Mesenchymal stem cell (in vitro differentiated cells and primary cell): Measurements from ENCODE around the gene VAMP8.
A peak's percentile ranks its signal among the peaks of the same experiment; 100 is the strongest.

Source experiments
- DNase-seq: peaks from one replicate; pipeline ENCODE4 v3.0.0-alpha.2; 2013
- H2AFZ ChIP-seq: one replicate; pipeline ENCODE4 v1.6.1; 2013; ENCODE audit warnings: low read depth, mild to moderate bottlenecking, control low read depth, inconsistent platforms, low read length, moderate library complexity
- H2AK5ac ChIP-seq: 2 replicates; pipeline ENCODE4 v1.6.1; 2013; ENCODE audit warnings: low read length, moderate library complexity, mild to moderate bottlenecking, inconsistent platforms; ENCODE audit not compliant: severe bottlenecking
- H2BK120ac ChIP-seq: one replicate; pipeline ENCODE4 v1.6.1; 2013; ENCODE audit warnings: low read depth, mild to moderate bottlenecking, inconsistent platforms, low read length, moderate library complexity
- H2BK12ac ChIP-seq, 2 experiments: one replicate each; pipeline ENCODE4 v1.6.1; 2013; ENCODE audit warnings: inconsistent platforms in 2 of 2, low read length in 2 of 2, mild to moderate bottlenecking in 2 of 2, moderate library complexity in 2 of 2, control low read depth in 1 of 2
- H2BK15ac ChIP-seq: one replicate; pipeline ENCODE4 v1.6.1; 2013; ENCODE audit warnings: mild to moderate bottlenecking, low read depth, inconsistent platforms; ENCODE audit not compliant: poor library complexity, severe bottlenecking
- H2BK5ac ChIP-seq: 2 replicates; pipeline ENCODE4 v1.6.1; 2013; ENCODE audit warnings: low read depth, mild to moderate bottlenecking, low read length, control low read depth, inconsistent platforms; ENCODE audit not compliant: poor library complexity, severe bottlenecking
- H3K14ac ChIP-seq, 2 experiments: one replicate each; pipeline ENCODE4 v1.6.1; 2013; ENCODE audit warnings: inconsistent platforms in 2 of 2, low read length in 2 of 2, control low read depth in 1 of 2, mild to moderate bottlenecking in 1 of 2, moderate library complexity in 1 of 2
- H3K18ac ChIP-seq, 2 experiments: one replicate each; pipeline ENCODE4 v1.6.1; 2013; ENCODE audit warnings: inconsistent platforms in 2 of 2, low read length in 2 of 2, control low read depth in 1 of 2, low read depth in 1 of 2, mild to moderate bottlenecking in 1 of 2
- H3K23ac ChIP-seq, 2 experiments: one replicate each; pipeline ENCODE4 v1.6.1; 2013; ENCODE audit warnings: inconsistent platforms in 2 of 2, low read length in 2 of 2, mild to moderate bottlenecking in 2 of 2, moderate library complexity in 2 of 2, control low read depth in 1 of 2
- H3K27ac ChIP-seq: 2 replicates; pipeline ENCODE4 v1.5.1; 2013; ENCODE audit warnings: mild to moderate bottlenecking, moderate library complexity, low read length, control low read depth, inconsistent platforms; ENCODE audit not compliant: poor library complexity, severe bottlenecking
- H3K27me3 ChIP-seq, 2 experiments: 2 replicates each; pipeline versions ENCODE4 v1.6.1 to v1.7.0; 2013; ENCODE audit warnings: low read length in 2 of 2, mild to moderate bottlenecking in 2 of 2, moderate library complexity in 2 of 2, control low read depth in 1 of 2, inconsistent platforms in 1 of 2; ENCODE audit not compliant: control insufficient read depth in 1 of 2, insufficient read depth in 1 of 2
- H3K36me3 ChIP-seq, 2 experiments: 2 replicates each; pipeline versions ENCODE4 v1.6.1 to v1.7.0; 2013; ENCODE audit warnings: low read length in 2 of 2, control low read depth in 1 of 2, inconsistent platforms in 1 of 2, low read depth in 1 of 2, mild to moderate bottlenecking in 1 of 2; ENCODE audit not compliant: insufficient read depth in 2 of 2, control insufficient read depth in 1 of 2
- H3K4ac ChIP-seq, 2 experiments: one replicate each; pipeline ENCODE4 v1.6.1; 2013; ENCODE audit warnings: inconsistent platforms in 2 of 2, low read length in 2 of 2, mild to moderate bottlenecking in 2 of 2, moderate library complexity in 2 of 2, control low read depth in 1 of 2, low read depth in 1 of 2
- H3K4me1 ChIP-seq: 2 replicates; pipeline ENCODE4 v1.6.1; 2013; ENCODE audit warnings: low read depth, low read length, control low read depth; ENCODE audit not compliant: control insufficient read depth, insufficient read depth
- H3K4me2 ChIP-seq: 2 replicates; pipeline ENCODE4 v1.6.1; 2013; ENCODE audit warnings: low read length, mild to moderate bottlenecking, inconsistent platforms; ENCODE audit not compliant: poor library complexity, severe bottlenecking
- H3K4me3 ChIP-seq, 2 experiments: 2 replicates each; pipeline versions ENCODE4 v1.5.1 to v1.7.0; 2013; ENCODE audit warnings: low read length in 2 of 2, mild to moderate bottlenecking in 2 of 2, control low read depth in 1 of 2, low read depth in 1 of 2; ENCODE audit not compliant: insufficient read depth in 1 of 2
- H3K79me1 ChIP-seq: replicated peaks from 2 replicates; pipeline ENCODE4 v1.6.1; 2013; ENCODE audit warnings: mild to moderate bottlenecking, control low read depth, low read length, inconsistent platforms; ENCODE audit not compliant: poor library complexity, severe bottlenecking
- H3K9ac ChIP-seq: 2 replicates; pipeline ENCODE4 v1.7.0; 2013; ENCODE audit warnings: mild to moderate bottlenecking, low read length, moderate library complexity
- H3K9me3 ChIP-seq: 2 replicates; pipeline ENCODE4 v1.7.0; 2013; ENCODE audit warnings: mild to moderate bottlenecking, low read length; ENCODE audit not compliant: control insufficient read depth
- H4K8ac ChIP-seq: one replicate; pipeline ENCODE4 v1.6.1; 2013; ENCODE audit warnings: inconsistent platforms, mild to moderate bottlenecking, low read length, moderate library complexity
- H4K91ac ChIP-seq: one replicate; pipeline ENCODE4 v1.6.1; 2013; ENCODE audit warnings: mild to moderate bottlenecking, low read length, inconsistent platforms
- WGBS: methylation state at CpG from one replicate; pipeline ENCODE4 v1.1.7; 2013; ENCODE audit warnings: mixed read lengths; 5-methylcytosine and 5-hydroxymethylcytosine counted together

VAMP8 gene

GRCh38 chr2:85561280-85562212 is 15.8 kb upstream of the VAMP8 start, which contains the start of gene GGCX:
GGCX (minus strand) TSS chr2:85561493; CDS start chr2:85561428, 65 bp downstream.
- Histone ChIP-seq H2BK12ac (no peak within 1 kb of the TSS), H2AFZ (peak within 1 kb of the TSS; percentile 72), H3K36me3 (peaks cover 8 to 21% of the 10 kb centered on the region in 2 experiments), H3K4ac (peak within 1 kb of the TSS; percentile 9 to 88), H3K23ac (peak within 1 kb of the TSS in 1 of 2 experiments; percentile 54), H2BK15ac (peak within 1 kb of the TSS; percentile 70), H3K9me3 (no peaks in the 10 kb centered on the region), H3K9ac (peak within 1 kb of the TSS; percentile 96), H3K27ac (peak within 1 kb of the TSS; percentile 80), H3K18ac (peak within 1 kb of the TSS; percentile 64 to 94), H4K91ac (peak within 1 kb of the TSS; percentile 78), H4K8ac (peak within 1 kb of the TSS; percentile 30), H3K27me3 (no peaks in the 10 kb centered on the region), H3K4me3 (peak within 1 kb of the TSS; percentile 86 to 95), H2AK5ac (no peak within 1 kb of the TSS), H2BK120ac (peak within 1 kb of the TSS; percentile 77), H3K79me1 (peaks cover 16% of the 10 kb centered on the region), H3K4me1 (peaks cover 6% of the 10 kb centered on the region), H2BK5ac (no peak within 1 kb of the TSS), H3K14ac (peak within 1 kb of the TSS in 1 of 2 experiments; percentile 64), H3K4me2 (peak within 1 kb of the TSS; percentile 95)
- peak; percentile 95 for DNase-seq
- WGBS: 9% methylated on average over 59 of the region's 64 CpGs

- H3K4me1 ChIP-seq: peaks cover 6% of the 10 kb centered on the region
Measured at GRCh38 chr2:85564144-85564563, 13.2 kb upstream of the VAMP8 start.

GRCh38 chr2:85566265-85566664 is 11.1 kb upstream of the VAMP8 start:
- Histone ChIP-seq H2BK12ac (no peak overlapping the region), H3K4ac (no peak overlapping the region), H3K27me3 (peaks cover 0 to 7% of the 10 kb centered on the region in 2 experiments), H2BK15ac (no peak overlapping the region), H3K4me2 (no peak overlapping the region), H2BK120ac (no peak overlapping the region), H3K18ac (no peak overlapping the region), H2AK5ac (no peak overlapping the region), H3K36me3 (no peaks in the 10 kb centered on the region), H4K91ac (no peak overlapping the region), H2BK5ac (no peak overlapping the region), H3K79me1 (no peaks in the 10 kb centered on the region), H3K9ac (no peak overlapping the region), H3K14ac (no peak overlapping the region), H3K23ac (no peak overlapping the region), H2AFZ (no peak overlapping the region), H3K4me3 (no peak overlapping the region), H3K27ac (no peak overlapping the region), H3K4me1 (peaks cover 1% of the 10 kb centered on the region), H4K8ac (no peak overlapping the region), H3K9me3 (no peaks in the 10 kb centered on the region)
- 90% methylated on average over 4 of the region's 4 CpGs for WGBS
- no peak for DNase-seq

More at GRCh38 chr2:85564144-85564563, 13.2 kb upstream of the VAMP8 start:
- Histone ChIP-seq H3K14ac (no peak overlapping the region), H3K4me3 (no peak overlapping the region), H2BK15ac (no peak overlapping the region), H4K91ac (no peak overlapping the region), H3K36me3 (peaks cover 0 to under 1% of the 10 kb centered on the region in 2 experiments), H3K79me1 (peaks cover 5% of the 10 kb centered on the region), H4K8ac (no peak overlapping the region), H2BK120ac (no peak overlapping the region), H3K23ac (no peak overlapping the region), H3K9me3 (no peaks in the 10 kb centered on the region), H2BK12ac (no peak overlapping the region), H3K27ac (no peak overlapping the region), H2AK5ac (no peak overlapping the region), H3K18ac (no peak overlapping the region), H2AFZ (no peak overlapping the region), H3K4ac (no peak overlapping the region), H2BK5ac (no peak overlapping the region), H3K9ac (no peak overlapping the region), H3K27me3 (no peaks in the 10 kb centered on the region), H3K4me2 (no peak overlapping the region)
- DNase-seq: no peak
- WGBS: 92% methylated on average over 4 of the region's 5 CpGs

- Histone ChIP-seq H2BK120ac (no peak overlapping the region), H2BK5ac (no peak overlapping the region), H3K27ac (no peak overlapping the region), H3K36me3 (no peaks in the 10 kb centered on the region), H3K23ac (no peak overlapping the region), H4K8ac (no peak overlapping the region), H3K27me3 (peaks cover 6 to 9% of the 10 kb centered on the region in 2 experiments), H3K14ac (no peak overlapping the region), H4K91ac (no peak overlapping the region), H3K4me1 (peaks cover 16% of the 10 kb centered on the region), H3K9me3 (no peaks in the 10 kb centered on the region), H2AK5ac (no peak overlapping the region), H3K18ac (no peak overlapping the region), H3K4me3 (no peak overlapping the region), H3K4me2 (no peak overlapping the region), H2BK15ac (no peak overlapping the region), H3K79me1 (peaks cover 3% of the 10 kb centered on the region), H2AFZ (no peak overlapping the region), H3K4ac (no peak overlapping the region), H2BK12ac (no peak overlapping the region), H3K9ac (no peak overlapping the region)
- WGBS: 100% methylated on average over 1 of the region's 8 CpGs
- no peak for DNase-seq
Measured at GRCh38 chr2:85575739-85576138, 1.6 kb upstream of the VAMP8 start.
